CD4-positive, alpha-beta memory T cell (primary cell): ENCODE results near the gene PLA2G15. TPM values are rescaled to one million over a fixed set of nuclear protein-coding genes. Genes with fewer than 3 reads are reported as not detected.

Experiments used
- CTCF ChIA-PET: fragments of 350-600 bp; sonication (Branson Sonifier 250); formaldehyde crosslinking; loops from one replicate; lab custom pipeline; 2021; ENCODE audit warnings: inconsistent platforms; ENCODE audit not compliant: partially characterized antibody; lab: Charles Lee
- POLR2A ChIA-PET: fragments of 350-600 bp; sonication (Branson Sonifier 250); formaldehyde crosslinking; loops from one replicate; lab custom pipeline; 2021; ENCODE audit not compliant: partially characterized antibody; lab: Charles Lee
- DNase-seq, 5 donors: peaks; one replicate each; pipeline versions ENCODE4 v3.0.0 to v3.0.0-alpha.2; 2020 to 2022; ENCODE audit warnings: mixed read lengths in 1 of 5
- H3K27ac ChIP-seq: one replicate; pipeline ENCODE4 v1.7.0; 2013; ENCODE audit warnings: low read depth, low read length
- H3K27me3 ChIP-seq: 2 replicates; pipeline ENCODE4 v1.7.0; 2013; ENCODE audit warnings: mild to moderate bottlenecking, low read length, moderate library complexity; ENCODE audit not compliant: insufficient read depth
- H3K36me3 ChIP-seq: 2 replicates; pipeline ENCODE4 v1.7.0; 2013; ENCODE audit warnings: mild to moderate bottlenecking, low read length, moderate library complexity; ENCODE audit not compliant: insufficient read depth
- H3K4me1 ChIP-seq: 2 replicates; pipeline ENCODE4 v1.7.0; 2013; ENCODE audit warnings: mild to moderate bottlenecking, low read length, moderate library complexity; ENCODE audit not compliant: insufficient read depth
- H3K4me3 ChIP-seq, 2 donors: one replicate each; pipeline ENCODE4 v1.7.0; 2013; ENCODE audit warnings: low read length in 2 of 2, mild to moderate bottlenecking in 1 of 2
- H3K9me3 ChIP-seq, 2 donors: one replicate each; pipeline ENCODE4 v1.7.0; 2013; ENCODE audit warnings: low read length in 2 of 2, control low read depth in 1 of 2; ENCODE audit not compliant: control insufficient read depth in 1 of 2
- H3K27ac Mint-ChIP-seq, 7 donors: one replicate each; pipeline ENCODE4 v1.8.0; 2020 to 2021; ENCODE audit warnings: mixed read lengths in 7 of 7, mild to moderate bottlenecking in 6 of 7, inconsistent platforms in 3 of 7, moderate library complexity in 3 of 7
- H3K27me3 Mint-ChIP-seq, 2 donors: one replicate each; pipeline ENCODE4 v1.8.0; 2020 to 2021; ENCODE audit warnings: mixed read lengths in 2 of 2
- H3K36me3 Mint-ChIP-seq, 2 donors: one replicate each; pipeline ENCODE4 v1.8.0; 2020 to 2021; ENCODE audit warnings: mixed read lengths in 2 of 2, inconsistent platforms in 1 of 2, mild to moderate bottlenecking in 1 of 2
- H3K4me1 Mint-ChIP-seq, 4 donors: one replicate each; pipeline ENCODE4 v1.8.0; 2020 to 2021; ENCODE audit warnings: mixed read lengths in 4 of 4, mild to moderate bottlenecking in 1 of 4
- H3K4me3 Mint-ChIP-seq, 8 donors: one replicate each; pipeline ENCODE4 v1.8.0; 2020 to 2021; ENCODE audit warnings: mixed read lengths in 8 of 8, mild to moderate bottlenecking in 7 of 8, moderate library complexity in 6 of 8, inconsistent platforms in 3 of 8
- H3K9me3 Mint-ChIP-seq, 8 donors: one replicate each; pipeline ENCODE4 v1.8.0; 2020 to 2021; ENCODE audit warnings: mixed read lengths in 8 of 8, mild to moderate bottlenecking in 5 of 8, inconsistent platforms in 3 of 8, moderate library complexity in 1 of 8
- intact Hi-C: fragments of 100-400 bp; cut with micrococcal nuclease; formaldehyde crosslinking; loops from one replicate; pipeline ENCODE4 v1.15.1; 2023
- polyA plus RNA-seq, 2 donors: library from polyadenylated mRNA; unstranded; fragments of 300-500 nt; fragmentation: Illumina TruSeq; gene quantifications; one replicate each; pipeline ENCODE4 v1.2.3, GENCODE V29; 2021
- total RNA-seq, 2 experiments: library from RNA; stranded (reverse); gene quantifications; one replicate each; pipeline ENCODE4 v1.2.3, GENCODE V29; 2021

PLA2G15 gene
- total and polyA plus RNA-seq, 4 experiments from 2014 or later, result 6.6 to 13.3 (median 11.4) TPM

GRCh38 chr16:68296291-68296690, 51.1 kb downstream of the PLA2G15 start:
- Histone ChIP-seq H3K9me3 (no peaks in the 10 kb centered on the region), H3K36me3 (peaks cover 94% of the 10 kb centered on the region), H3K27me3 (no peaks in the 10 kb centered on the region), H3K27ac (peak overlapping the region; percentile 3), H3K4me3 (no peak overlapping the region), H3K4me1 (peaks cover 17% of the 10 kb centered on the region)
- POLR2A ChIA-PET, result interaction anchor here (34.3 to 44.5 kb wide), 2 partner anchors 1 to 17 kb away, joined by 1508 read pairs; partner anchors contain the start of genes PRMT7, SLC7A6 and SLC7A6OS
- CTCF ChIA-PET, result interaction anchor here (1.2 to 29.4 kb wide), 3 partner anchors 27 to 50 kb away, joined by 3 to 680 read pairs (median 4); partner anchors contain the start of gene SLC7A6
- H3K9me3 Mint-ChIP-seq, result no peaks in the 10 kb centered on the region
- no peaks in the 10 kb centered on the region for H3K27me3 Mint-ChIP-seq
- intact Hi-C loops, result no loop called here
- H3K27ac Mint-ChIP-seq, result peak overlapping the region in 3 of 7 donors; percentile 17 to 76 (median 53)
- H3K4me1 Mint-ChIP-seq, result peaks cover 26 to 46% (median 29%) of the 10 kb centered on the region in 4 donors
- peaks cover 69 to 94% of the 10 kb centered on the region in 2 donors for H3K36me3 Mint-ChIP-seq
- H3K4me3 Mint-ChIP-seq, result no peak overlapping the region
- DNase-seq, result no peak

- POLR2A ChIA-PET, result interaction anchor here (34.3 to 44.5 kb wide), 2 partner anchors 1 to 17 kb away, joined by 1508 read pairs; partner anchors contain the start of genes PRMT7, SLC7A6 and SLC7A6OS
- Mint-ChIP-seq H3K27ac (peak overlapping the region in 6 of 7 donors; percentile 23 to 76 (median 50)), H3K27me3 (no peaks in the 10 kb centered on the region), H3K9me3 (no peaks in the 10 kb centered on the region), H3K36me3 (peaks cover 68 to 93% of the 10 kb centered on the region in 2 donors), H3K4me1 (peaks cover 23 to 45% (median 25%) of the 10 kb centered on the region in 4 donors), H3K4me3 (no peak overlapping the region)
- DNase-seq, result no peak
- H3K9me3 ChIP-seq, result no peaks in the 10 kb centered on the region
- H3K4me1 ChIP-seq, result peaks cover 13% of the 10 kb centered on the region
- CTCF ChIA-PET, result interaction anchor here (1.2 to 29.4 kb wide), 2 partner anchors 27 to 32 kb away, joined by 3 to 680 read pairs; partner anchors contain the start of gene SLC7A6
- no peaks in the 10 kb centered on the region for H3K27me3 ChIP-seq
- intact Hi-C loops, result no loop called here
- H3K27ac ChIP-seq, result no peak overlapping the region
- H3K36me3 ChIP-seq, result peaks cover 93% of the 10 kb centered on the region
- no peak overlapping the region for H3K4me3 ChIP-seq
These were observed 51.5 kb downstream of the PLA2G15 start for GRCh38 chr16:68296693-68297092.

GRCh38 chr16:68297908-68298307, 52.7 kb downstream of the PLA2G15 start:
- H3K4me3 ChIP-seq, result no peak overlapping the region
- H3K27me3 ChIP-seq, result no peaks in the 10 kb centered on the region
- H3K4me1 ChIP-seq, result peaks cover 1% of the 10 kb centered on the region
- peaks cover 94% of the 10 kb centered on the region for H3K36me3 ChIP-seq
- DNase-seq, result no peak
- Mint-ChIP-seq H3K4me3 (no peak overlapping the region), H3K36me3 (peaks cover 73 to 92% of the 10 kb centered on the region in 2 donors), H3K27me3 (no peaks in the 10 kb centered on the region), H3K9me3 (no peaks in the 10 kb centered on the region), H3K4me1 (peaks cover 17 to 35% (median 20%) of the 10 kb centered on the region in 4 donors), H3K27ac (peak overlapping the region in 4 of 7 donors; percentile 8 to 51 (median 47))
- intact Hi-C loops, result no loop called here
- POLR2A ChIA-PET, result interaction anchor here (34.3 to 44.5 kb wide), 2 partner anchors 2 to 19 kb away, joined by 1508 read pairs; partner anchors contain the start of genes PRMT7, SLC7A6 and SLC7A6OS
- no peak overlapping the region for H3K27ac ChIP-seq
- H3K9me3 ChIP-seq, result no peaks in the 10 kb centered on the region
- CTCF ChIA-PET, result interaction anchor here (1.0 to 29.4 kb wide), 2 partner anchors 8 to 28 kb away, joined by 3 to 680 read pairs; partner anchors contain the start of gene SLC7A6

GRCh38 chr16:68298312-68298711, 53.1 kb downstream of the PLA2G15 start:
- Mint-ChIP-seq H3K36me3 (peaks cover 72 to 92% of the 10 kb centered on the region in 2 donors), H3K4me1 (peaks cover 16 to 33% (median 19%) of the 10 kb centered on the region in 4 donors)
- CTCF ChIA-PET, result interaction anchor here (1.0 to 29.4 kb wide), 4 partner anchors 9 to 30 kb away, joined by 3 to 680 read pairs (median 11); partner anchors contain the start of gene SLC7A6

GRCh38 chr16:68298907-68299561, 53.9 kb downstream of the PLA2G15 start:
- intact Hi-C loops, result no loop called here
- Histone ChIP-seq H3K4me3 (no peak overlapping the region), H3K36me3 (peaks cover 86% of the 10 kb centered on the region), H3K9me3 (no peaks in the 10 kb centered on the region), H3K27me3 (no peaks in the 10 kb centered on the region), H3K4me1 (no peaks in the 10 kb centered on the region), H3K27ac (no peak overlapping the region)
- no peaks in the 10 kb centered on the region for H3K27me3 Mint-ChIP-seq
- DNase-seq, result no peak
- H3K4me1 Mint-ChIP-seq, result peaks cover 12 to 28% (median 18%) of the 10 kb centered on the region in 4 donors
- peak overlapping the region in 5 of 7 donors; percentile 14 to 78 (median 29) for H3K27ac Mint-ChIP-seq
- H3K4me3 Mint-ChIP-seq, result no peak overlapping the region
- peaks cover 74 to 93% of the 10 kb centered on the region in 2 donors for H3K36me3 Mint-ChIP-seq
- CTCF ChIA-PET, result interaction anchor here (1.2 to 29.4 kb wide), 4 partner anchors 12 to 30 kb away, joined by 3 to 680 read pairs (median 14); partner anchors contain the start of genes PRMT7, SLC7A6 and SLC7A6OS
- no peaks in the 10 kb centered on the region for H3K9me3 Mint-ChIP-seq
- POLR2A ChIA-PET, result interaction anchor here (34.3 to 44.5 kb wide), 2 partner anchors 4 to 20 kb away, joined by 1508 read pairs; partner anchors contain the start of genes PRMT7, SLC7A6 and SLC7A6OS

More at GRCh38 chr16:68298312-68298711, 53.1 kb downstream of the PLA2G15 start:
- H3K4me3 Mint-ChIP-seq, result no peak overlapping the region
- DNase-seq, result no peak
- H3K4me1 ChIP-seq, result no peaks in the 10 kb centered on the region
- H3K27me3 ChIP-seq, result no peaks in the 10 kb centered on the region
- no peaks in the 10 kb centered on the region for H3K9me3 Mint-ChIP-seq
- no peaks in the 10 kb centered on the region for H3K9me3 ChIP-seq
- H3K27me3 Mint-ChIP-seq, result no peaks in the 10 kb centered on the region
- peaks cover 92% of the 10 kb centered on the region for H3K36me3 ChIP-seq
- peak overlapping the region in 6 of 7 donors; percentile 14 to 67 (median 38) for H3K27ac Mint-ChIP-seq
- intact Hi-C loops, result no loop called here
- POLR2A ChIA-PET, result interaction anchor here (34.3 to 44.5 kb wide), 2 partner anchors 3 to 19 kb away, joined by 1508 read pairs; partner anchors contain the start of genes PRMT7, SLC7A6 and SLC7A6OS
- no peak overlapping the region for H3K27ac ChIP-seq
- no peak overlapping the region for H3K4me3 ChIP-seq

GRCh38 chr16:68299571-68300453, 54.6 kb downstream of the PLA2G15 start:
- Histone ChIP-seq H3K9me3 (no peaks in the 10 kb centered on the region), H3K36me3 (peaks cover 78% of the 10 kb centered on the region), H3K27ac (no peak overlapping the region), H3K4me1 (no peaks in the 10 kb centered on the region), H3K4me3 (no peak overlapping the region), H3K27me3 (no peaks in the 10 kb centered on the region)
- intact Hi-C loops, result no loop called here
- Mint-ChIP-seq H3K36me3 (peaks cover 71 to 88% of the 10 kb centered on the region in 2 donors), H3K4me3 (no peak overlapping the region), H3K4me1 (peaks cover 9 to 30% (median 14%) of the 10 kb centered on the region in 4 donors), H3K27ac (peak overlapping the region in 6 of 7 donors; percentile 35 to 85 (median 80)), H3K27me3 (no peaks in the 10 kb centered on the region), H3K9me3 (no peaks in the 10 kb centered on the region)
- no peak for DNase-seq
- CTCF ChIA-PET, result interaction anchor here (1.1 to 29.4 kb wide), 6 partner anchors 8 to 30 kb away, joined by 3 to 680 read pairs (median 7); partner anchors contain the start of genes PRMT7, SLC7A6 and SLC7A6OS
- POLR2A ChIA-PET, result interaction anchor here (34.3 to 44.5 kb wide), 2 partner anchors 4 to 21 kb away, joined by 1508 read pairs; partner anchors contain the start of genes PRMT7, SLC7A6 and SLC7A6OS
